Spleen (tissue), 11 donors: ENCODE results near the gene PTMA. TPM values are rescaled to one million over a fixed set of nuclear protein-coding genes. Genes with fewer than 3 reads are reported as not detected.

ENCODE experiments used
- DNase-seq: peaks from one replicate; pipeline ENCODE4 v3.0.0-alpha.2; 2020
- H3K27ac ChIP-seq, 8 donors: fragments of 200-600 bp; sonication (generic) in 7 of 8; 1 replicate in 4 of 8; 2 replicates in 4 of 8; pipeline versions ENCODE4 v1.5.0 to v1.8.0; 2016 to 2021; ENCODE audit warnings: inconsistent platforms in 4 of 8, mild to moderate bottlenecking in 4 of 8, moderate library complexity in 1 of 8
- H3K27me3 ChIP-seq, 7 donors: fragments of 200-600 bp; sonication (generic) in 6 of 7; replicated peaks in 1 of 7; 1 replicate in 4 of 7; 2 replicates in 3 of 7; pipeline versions ENCODE4 v1.5.0 to v1.8.0; 2016 to 2021; ENCODE audit warnings: inconsistent platforms in 3 of 7, mild to moderate bottlenecking in 1 of 7
- H3K36me3 ChIP-seq, 6 donors: fragments of 200-600 bp; sonication (generic) in 5 of 6; 1 replicate in 4 of 6; 2 replicates in 2 of 6; pipeline versions ENCODE4 v1.5.0 to v1.8.0; 2016 to 2021; ENCODE audit warnings: inconsistent platforms in 2 of 6
- H3K4me1 ChIP-seq, 6 donors: fragments of 200-600 bp; sonication (generic) in 5 of 6; 1 replicate in 3 of 6; 2 replicates in 3 of 6; pipeline versions ENCODE4 v1.5.0 to v1.8.0; 2016 to 2021; ENCODE audit warnings: inconsistent platforms in 3 of 6
- H3K4me3 ChIP-seq, 8 donors: fragments of 200-600 bp; sonication (generic) in 7 of 8; 1 replicate in 4 of 8; 2 replicates in 4 of 8; pipeline versions ENCODE4 v1.5.0 to v1.8.0; 2016 to 2021; ENCODE audit warnings: inconsistent platforms in 4 of 8, mild to moderate bottlenecking in 4 of 8, moderate library complexity in 2 of 8
- H3K9me3 ChIP-seq, 8 donors: fragments of 200-600 bp; sonication (generic) in 7 of 8; 1 replicate in 4 of 8; 2 replicates in 4 of 8; pipeline versions ENCODE4 v1.5.0 to v1.8.0; 2016 to 2021; ENCODE audit warnings: inconsistent platforms in 4 of 8
- POLR2A ChIP-seq, 3 donors: fragments of 450-650 bp; IDR thresholded peaks; one replicate each; pipeline ENCODE4 v1.5.1; 2017; ENCODE audit warnings: antibody characterized with exemption in 3 of 3, mild to moderate bottlenecking in 1 of 3
- POLR2AphosphoS5 ChIP-seq, 3 donors: sonication (generic); formaldehyde crosslinking; IDR thresholded peaks; one replicate each; pipeline ENCODE4 v1.5.1; 2017; ENCODE audit warnings: antibody characterized with exemption in 3 of 3
- WGBS, 5 donors: extraction: QIAGEN DNeasy Blood & Tissue Kit in 3 of 5; methylation state at CpG; one replicate each; pipeline versions ENCODE4 v1.1.5 to v1.1.7; 2013 to 2018; 5-methylcytosine and 5-hydroxymethylcytosine counted together
- intact Hi-C: fragments of 100-400 bp; cut with DNase I; formaldehyde crosslinking; loops from one replicate; pipeline ENCODE4 v1.15.0; 2023; ENCODE audit warnings: low total_unique reads
- polyA plus RNA-seq, 3 donors: library from polyadenylated mRNA; stranded (reverse); fragments of 200-250 nt; gene quantifications; one replicate each; pipeline ENCODE4 v1.2.1, GENCODE V29; 2013
- total RNA-seq, 7 donors: library from RNA; depleted of rRNA in 3 of 7; stranded (reverse); fragments of >200 nt in 3 of 7; fragmentation: NEBNext Ultra II Directional in 4 of 7; extraction: Animal tissue kit (Norgen Biotek cat#: 25700) in 4 of 7; gene quantifications; one replicate each; pipeline versions ENCODE4 v1.1.0 to v1.2.1, GENCODE V29; 2016 to 2021
- TF ChIP-seq, protein P1 (sequence below), 11 experiments: fragments of 200-600 bp in 7 of 11; fragments of 450-650 bp in 4 of 11; sonication (generic) in 4 of 11; IDR thresholded peaks in 8 of 11; conservative IDR thresholded peaks in 3 of 11; 1 replicate in 7 of 11; 2 replicates in 4 of 11; pipeline versions ENCODE4 v1.4.0 to v1.8.0; 2016 to 2021; ENCODE audit warnings: antibody characterized with exemption in 11 of 11, inconsistent platforms in 4 of 11, mild to moderate bottlenecking in 1 of 11
- donor health status: healthy with polysubstance abuse.
- donor health status: DM: no; HTN: no; CAD: no; lungs with moderate emphysema.
- donor health status: DM: no; HTN: no; CAD: no.
- donor health status: Bipolar disorder and iron deficiency.
- donor health status: healthy.
- donor health status: DM: no; HTN: no; CAD: no.
- donor health status: DM: yes; HTN: yes; CAD: no.

Gene PTMA
- total and polyA plus RNA-seq, 10 donors = 509 to 2,114 (median 803) TPM

DNA sequence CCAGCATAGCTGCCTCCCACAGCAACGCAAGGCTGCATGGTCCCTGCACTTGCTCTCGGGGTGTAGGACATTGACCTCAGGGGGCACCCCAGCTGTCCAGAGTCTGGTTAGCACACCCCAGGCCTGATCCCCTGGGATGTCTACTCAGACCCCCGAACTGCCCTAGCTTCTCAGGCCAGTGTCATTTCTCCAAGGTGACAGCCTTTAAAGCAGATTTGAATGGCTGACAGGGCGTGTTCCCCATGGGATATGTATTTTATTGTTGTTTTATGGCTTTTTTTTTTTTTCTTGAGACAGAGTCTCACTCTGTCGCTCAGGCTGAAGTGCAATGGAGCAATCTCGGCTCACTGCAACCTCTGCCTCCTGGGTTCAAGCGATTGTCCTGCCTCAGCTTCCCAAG, 40.8 kb upstream of the PTMA start:
- H3K4me3 ChIP-seq = peak overlapping the region in 1 of 8 donors; percentile 65
- intact Hi-C loops = loop anchor here (10.0 kb wide), 1 partner anchor 47 kb away; no protein-coding TSS in a partner anchor

DNA sequence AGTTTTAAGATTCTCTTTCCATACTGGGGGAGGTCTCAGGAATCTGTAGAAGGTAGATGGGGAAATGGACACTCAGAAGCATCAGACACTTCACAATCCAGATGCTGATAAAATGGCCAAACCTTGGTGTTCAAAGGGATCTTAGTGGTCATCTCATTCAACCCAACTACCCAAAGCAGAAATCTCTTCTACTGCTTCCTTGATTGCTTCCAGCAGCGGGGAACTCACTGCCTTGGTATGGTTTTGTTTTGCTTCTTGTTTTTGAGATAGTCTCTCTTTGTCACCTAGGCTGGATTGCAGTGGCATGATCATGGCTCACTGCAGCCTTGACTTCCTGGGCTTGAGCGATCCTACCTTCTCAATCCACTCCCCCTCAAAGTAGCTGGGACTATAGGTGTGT, 39.3 kb upstream of the PTMA start:
- Histone ChIP-seq H3K27ac (peak overlapping the region in 3 of 8 donors; percentile 88 to 93 (median 89)), H3K27me3 (no peaks in the 10 kb centered on the region), H3K4me1 (peaks cover 32 to 98% (median 71%) of the 10 kb centered on the region in 6 donors), H3K4me3 (no peak overlapping the region), H3K9me3 (no peaks in the 10 kb centered on the region), H3K36me3 (no peaks in the 10 kb centered on the region)
- TF ChIP-seq POLR2A (IDR thresholded peaks at IDR 0.05) (no peak), POLR2AphosphoS5 (IDR thresholded peaks at IDR 0.05) (no peak)
- TF ChIP-seq, protein P1, sequence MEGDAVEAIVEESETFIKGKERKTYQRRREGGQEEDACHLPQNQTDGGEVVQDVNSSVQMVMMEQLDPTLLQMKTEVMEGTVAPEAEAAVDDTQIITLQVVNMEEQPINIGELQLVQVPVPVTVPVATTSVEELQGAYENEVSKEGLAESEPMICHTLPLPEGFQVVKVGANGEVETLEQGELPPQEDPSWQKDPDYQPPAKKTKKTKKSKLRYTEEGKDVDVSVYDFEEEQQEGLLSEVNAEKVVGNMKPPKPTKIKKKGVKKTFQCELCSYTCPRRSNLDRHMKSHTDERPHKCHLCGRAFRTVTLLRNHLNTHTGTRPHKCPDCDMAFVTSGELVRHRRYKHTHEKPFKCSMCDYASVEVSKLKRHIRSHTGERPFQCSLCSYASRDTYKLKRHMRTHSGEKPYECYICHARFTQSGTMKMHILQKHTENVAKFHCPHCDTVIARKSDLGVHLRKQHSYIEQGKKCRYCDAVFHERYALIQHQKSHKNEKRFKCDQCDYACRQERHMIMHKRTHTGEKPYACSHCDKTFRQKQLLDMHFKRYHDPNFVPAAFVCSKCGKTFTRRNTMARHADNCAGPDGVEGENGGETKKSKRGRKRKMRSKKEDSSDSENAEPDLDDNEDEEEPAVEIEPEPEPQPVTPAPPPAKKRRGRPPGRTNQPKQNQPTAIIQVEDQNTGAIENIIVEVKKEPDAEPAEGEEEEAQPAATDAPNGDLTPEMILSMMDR (IDR thresholded peaks at IDR 0.05 in 8 of 11, conservative IDR thresholded peaks at IDR 0.05 in 3 of 11) = no peak
- intact Hi-C loops = loop anchor here (10.0 kb wide), 1 partner anchor 46 kb away; no protein-coding TSS in a partner anchor
- WGBS, 5 donors = 92 to 98% (median 94%) methylated on average over 2 of the region's 2 CpGs
- DNase-seq = no peak

More for the DNA sequence above, 40.8 kb upstream of the PTMA start:
- DNase-seq = no peak
- peaks cover 0 to 5% (median 0%) of the 10 kb centered on the region in 8 donors for H3K9me3 ChIP-seq
- H3K36me3 ChIP-seq = no peaks in the 10 kb centered on the region
- WGBS, 5 donors = 64 to 82% (median 71%) methylated on average over 7 of the region's 7 CpGs
- no peaks in the 10 kb centered on the region for H3K27me3 ChIP-seq
- TF ChIP-seq POLR2A (IDR thresholded peaks at IDR 0.05) = no peak
- TF ChIP-seq, protein P1 (IDR thresholded peaks at IDR 0.05 in 8 of 11, conservative IDR thresholded peaks at IDR 0.05 in 3 of 11) = no peak
- no peak for TF ChIP-seq POLR2AphosphoS5 (IDR thresholded peaks at IDR 0.05)
- peaks cover 25 to 96% (median 64%) of the 10 kb centered on the region in 6 donors for H3K4me1 ChIP-seq
- H3K27ac ChIP-seq = peak overlapping the region; percentile 86 to 96 (median 93)

DNA sequence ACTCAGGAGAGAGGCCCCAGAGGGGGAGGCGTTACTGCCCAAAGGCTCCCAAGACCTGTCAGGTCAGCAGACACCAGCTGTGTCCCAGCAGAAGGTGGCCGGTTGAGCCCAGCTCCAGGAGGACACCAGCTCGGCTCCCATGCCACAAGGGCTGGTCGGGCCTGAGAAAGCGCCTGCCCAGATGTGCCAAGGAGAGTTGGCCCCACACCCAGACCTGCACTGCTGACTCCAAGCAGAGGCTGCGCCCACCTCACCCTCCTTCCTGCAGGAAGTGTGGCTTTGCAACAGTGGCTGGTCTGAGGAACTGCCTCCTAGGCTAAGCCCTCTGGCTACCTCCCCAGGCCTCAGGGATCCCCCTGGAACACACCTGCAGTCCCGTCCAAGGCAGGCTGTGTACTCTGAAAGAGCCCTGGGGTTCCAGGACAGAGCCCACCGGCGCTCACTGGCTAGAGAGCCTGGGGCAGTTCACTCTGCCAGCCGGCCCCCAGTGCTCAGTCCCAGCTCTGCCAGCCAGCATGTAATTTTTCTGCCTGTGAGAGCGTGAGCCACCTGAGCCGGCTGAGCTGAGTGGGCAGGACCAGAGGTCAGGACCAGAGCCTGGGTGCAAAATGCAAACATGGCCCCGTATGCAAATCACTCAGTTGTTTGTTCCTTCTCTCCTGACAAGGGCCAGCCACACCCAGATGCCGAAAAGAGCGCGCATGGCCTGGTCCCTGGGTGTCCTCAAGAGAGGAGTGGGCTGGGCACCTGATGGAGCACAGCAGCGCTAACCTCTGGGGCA, 36.9 kb upstream of the PTMA start:
- 37 to 49% (median 49%) methylated on average over 11 to 17 of the region's 17 CpGs for WGBS, 5 donors
- DNase-seq = peak; percentile 91
- TF ChIP-seq POLR2AphosphoS5 (IDR thresholded peaks at IDR 0.05) (peak; percentile 79 to 92 (median 88)), POLR2A (IDR thresholded peaks at IDR 0.05) (peak in 1 of 3 donors; percentile 71)
- TF ChIP-seq, protein P1 (IDR thresholded peaks at IDR 0.05 in 8 of 11, conservative IDR thresholded peaks at IDR 0.05 in 3 of 11) = peak in 3 of 11 experiments; percentile 3 to 41 (median 7)
- intact Hi-C loops = loop anchor here (5.0 kb wide), 1 partner anchor 59 kb away; no protein-coding TSS in a partner anchor
- peak overlapping the region; percentile 81 to 93 (median 88) for H3K27ac ChIP-seq
- H3K27me3 ChIP-seq = no peaks in the 10 kb centered on the region
- H3K4me1 ChIP-seq = peaks cover 40 to 98% (median 80%) of the 10 kb centered on the region in 6 donors
- H3K9me3 ChIP-seq = no peaks in the 10 kb centered on the region
- peak overlapping the region in 7 of 8 donors; percentile 6 to 66 (median 19) for H3K4me3 ChIP-seq
- H3K36me3 ChIP-seq = no peaks in the 10 kb centered on the region
